SU-DHL-6 (cell line): ENCODE measurements around the gene ARHGEF16.

Experiments used
- CTCF ChIP-seq: fragments of 200-600 bp; sonication (generic); IDR thresholded peaks from one replicate; pipeline ENCODE4 v1.5.1; 2017; ENCODE audit warnings: antibody characterized with exemption, mild to moderate bottlenecking, low read length, moderate library complexity; ENCODE audit not compliant: insufficient read depth, poor library complexity, severe bottlenecking
- EZH2phosphoT487 ChIP-seq: fragments of 200-600 bp; sonication (generic), shearing (Covaris generic); conservative IDR thresholded peaks from 2 replicates; pipeline ENCODE4 v1.6.1; 2018; ENCODE audit warnings: mild to moderate bottlenecking, antibody characterized with exemption, low read length, moderate library complexity, mixed read lengths

GRCh38 chr1:3433076-3433475 is 21.4 kb upstream of the ARHGEF16 start:
- TF ChIP-seq CTCF: no peak
- TF ChIP-seq EZH2phosphoT487: no peak
